AG10803 (cell line): ENCODE data around the gene NANOS3.

Source experiments
- DNase-seq: peaks from one replicate; pipeline ENCODE4 v3.0.0; 2010; ENCODE audit warnings: low read depth
- H3K4me3 ChIP-seq: 2 replicates; pipeline ENCODE4 v1.5.1; 2011; ENCODE audit warnings: mild to moderate bottlenecking, low read length, control low read depth
- TF ChIP-seq, protein P1 (sequence below): conservative IDR thresholded peaks from 2 replicates; pipeline ENCODE4 v1.5.1; 2011; ENCODE audit warnings: mild to moderate bottlenecking, low read length, control low read depth, inconsistent platforms

Gene NANOS3

GRCh38 chr19:13894552-13894951, 17.6 kb downstream of the NANOS3 start:
- no peak overlapping the region for H3K4me3 ChIP-seq
- TF ChIP-seq, protein P1, sequence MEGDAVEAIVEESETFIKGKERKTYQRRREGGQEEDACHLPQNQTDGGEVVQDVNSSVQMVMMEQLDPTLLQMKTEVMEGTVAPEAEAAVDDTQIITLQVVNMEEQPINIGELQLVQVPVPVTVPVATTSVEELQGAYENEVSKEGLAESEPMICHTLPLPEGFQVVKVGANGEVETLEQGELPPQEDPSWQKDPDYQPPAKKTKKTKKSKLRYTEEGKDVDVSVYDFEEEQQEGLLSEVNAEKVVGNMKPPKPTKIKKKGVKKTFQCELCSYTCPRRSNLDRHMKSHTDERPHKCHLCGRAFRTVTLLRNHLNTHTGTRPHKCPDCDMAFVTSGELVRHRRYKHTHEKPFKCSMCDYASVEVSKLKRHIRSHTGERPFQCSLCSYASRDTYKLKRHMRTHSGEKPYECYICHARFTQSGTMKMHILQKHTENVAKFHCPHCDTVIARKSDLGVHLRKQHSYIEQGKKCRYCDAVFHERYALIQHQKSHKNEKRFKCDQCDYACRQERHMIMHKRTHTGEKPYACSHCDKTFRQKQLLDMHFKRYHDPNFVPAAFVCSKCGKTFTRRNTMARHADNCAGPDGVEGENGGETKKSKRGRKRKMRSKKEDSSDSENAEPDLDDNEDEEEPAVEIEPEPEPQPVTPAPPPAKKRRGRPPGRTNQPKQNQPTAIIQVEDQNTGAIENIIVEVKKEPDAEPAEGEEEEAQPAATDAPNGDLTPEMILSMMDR, result no peak
- DNase-seq, result no peak

DNA sequence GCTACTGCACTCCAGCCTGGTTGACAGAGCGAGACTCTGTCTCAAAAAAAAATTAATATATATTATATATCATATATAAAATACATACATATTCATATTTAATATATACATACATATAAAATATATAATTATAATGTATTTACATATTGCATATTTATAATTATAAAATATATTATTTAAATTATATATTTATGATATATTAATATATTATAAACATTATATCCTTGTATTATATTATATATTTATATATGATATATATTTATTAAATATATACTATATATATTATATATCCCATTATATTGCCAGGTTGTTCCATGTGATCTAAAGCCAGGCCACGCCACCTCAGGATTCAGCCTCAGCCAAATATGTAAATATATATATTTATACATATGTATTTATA, 19.3 kb downstream of the NANOS3 start:
- TF ChIP-seq, protein P1, result no peak
- DNase-seq, result no peak
- no peak overlapping the region for H3K4me3 ChIP-seq

DNA sequence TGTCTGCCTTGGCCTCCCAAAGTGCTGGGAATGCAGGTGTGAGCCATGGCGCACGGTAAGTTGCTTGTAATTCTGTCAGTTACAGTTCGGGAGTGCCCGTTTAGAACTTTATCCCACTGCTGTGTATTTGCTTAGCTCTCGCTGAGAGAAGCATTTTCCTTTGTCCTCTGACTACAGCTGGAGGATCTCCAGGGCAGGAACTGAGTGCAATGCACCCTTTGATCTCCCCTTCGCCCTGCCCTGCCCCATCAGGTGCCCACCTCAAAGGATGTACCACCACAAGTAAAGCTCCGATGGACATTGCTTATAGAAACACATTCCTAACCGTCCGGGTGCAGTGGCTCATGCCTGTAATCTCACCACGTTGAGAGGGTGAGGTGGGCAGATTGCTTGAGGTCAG, 22.5 kb downstream of the NANOS3 start:
- DNase-seq, result no peak
- TF ChIP-seq, protein P1, result no peak
- no peak overlapping the region for H3K4me3 ChIP-seq

DNA sequence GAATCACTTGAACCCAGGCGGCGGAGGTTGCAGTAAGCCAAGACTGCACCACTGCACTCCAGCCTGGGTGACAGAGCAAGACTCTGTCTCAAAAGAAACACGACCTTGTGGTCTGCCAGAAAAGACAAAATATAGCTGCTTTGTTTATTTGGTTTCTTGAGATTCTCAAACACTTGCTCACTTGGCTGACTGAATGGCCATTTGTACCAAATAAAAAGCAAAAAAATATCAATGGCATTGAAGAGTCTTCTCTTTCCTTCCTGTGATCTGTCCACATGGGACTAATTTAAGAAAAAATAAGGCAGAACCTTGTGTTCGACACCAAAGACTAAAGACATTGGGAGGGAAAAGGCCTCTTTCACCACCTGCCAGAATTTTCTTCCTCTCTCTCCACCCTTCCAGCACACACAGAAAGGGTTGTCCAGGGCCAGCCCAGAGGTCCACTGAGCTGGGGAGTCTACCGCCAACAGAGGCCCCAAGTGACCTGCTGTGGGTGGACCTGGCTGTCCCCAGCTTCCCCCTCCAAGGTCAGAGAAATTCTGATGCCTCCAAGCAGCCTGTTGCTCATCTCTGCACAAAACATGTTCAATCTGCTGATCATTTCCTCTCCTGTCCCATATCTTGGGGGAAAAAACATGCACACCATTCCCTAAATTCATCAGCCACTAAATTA, 23.1 kb downstream of the NANOS3 start:
- no peak overlapping the region for H3K4me3 ChIP-seq
- TF ChIP-seq, protein P1, result no peak
- peak; percentile 9 for DNase-seq

GRCh38 chr19:13902993-13903555, 26.1 kb downstream of the NANOS3 start:
- no peak for DNase-seq
- no peak overlapping the region for H3K4me3 ChIP-seq
- TF ChIP-seq, protein P1, result peak; percentile 28

DNA sequence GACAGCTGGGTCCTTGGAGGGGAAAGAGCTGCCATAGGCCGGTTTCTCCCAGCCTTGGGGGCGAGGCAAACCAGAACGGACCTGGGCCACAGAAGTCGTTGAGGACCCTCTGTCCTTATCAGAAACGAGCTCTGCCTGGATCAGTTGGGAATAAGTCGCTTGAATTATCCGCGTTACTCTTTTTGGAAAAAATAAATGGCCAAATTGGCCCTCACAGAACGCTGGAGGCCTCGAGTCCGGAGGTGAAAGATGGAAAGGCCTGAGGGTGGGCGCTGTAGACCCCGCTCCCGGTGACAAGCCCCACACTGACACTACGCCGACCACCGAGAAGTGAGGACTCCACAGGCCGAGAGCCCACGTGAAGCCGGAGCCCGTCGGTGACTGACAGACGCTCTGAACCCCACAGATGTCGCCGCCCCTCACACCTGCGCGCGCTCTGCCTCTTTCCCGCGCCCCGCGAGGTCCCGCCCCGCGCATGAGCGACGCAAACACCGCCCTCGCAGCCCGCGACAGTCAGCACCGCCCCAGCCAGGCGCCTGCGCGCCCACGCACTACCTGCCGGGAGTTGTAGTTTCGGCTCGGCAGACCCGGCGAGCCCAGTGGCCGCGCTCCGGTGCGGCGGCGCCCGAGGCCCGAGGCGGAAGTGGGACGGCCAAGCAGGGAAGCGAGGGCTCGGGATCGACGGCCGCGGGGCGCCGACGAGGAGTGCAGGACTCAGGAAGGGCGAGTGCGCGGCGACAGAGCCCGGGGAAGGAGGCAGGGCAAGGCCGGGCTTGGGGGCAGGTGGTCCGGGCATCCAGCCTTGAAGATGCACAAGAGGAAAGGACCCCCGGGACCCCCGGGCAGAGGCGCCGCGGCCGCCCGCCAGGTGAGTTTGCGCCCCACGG, 28.9 kb downstream of the NANOS3 start, which contains the start of the genes BRME1 and CC2D1A:
Gene BRME1, minus strand, starts transcription at position 484 of the 887 bp plus-strand sequence. CDS start 1,225 bp downstream, outside the sequence.
Gene CC2D1A, plus strand, starts transcription at position 568 of the 887 bp plus-strand sequence. Its CDS starts 241 bp downstream, at position 809.
- TF ChIP-seq, protein P1, result no peak
- peak; percentile 76 for DNase-seq
- H3K4me3 ChIP-seq, result peak within 1 kb of the TSS; percentile 78
